GM12864 (cell line): ENCODE data around the gene RNPEPL1.

Experiments
- DNase-seq: peaks from one replicate; pipeline ENCODE4 v3.0.0-alpha.2; 2011; ENCODE audit warnings: low read depth
- H3K4me3 ChIP-seq: 2 replicates; pipeline ENCODE4 v1.5.1; 2011; ENCODE audit warnings: mild to moderate bottlenecking, low read depth, low read length, control low read depth
- TF ChIP-seq, protein P1 (sequence below): IDR thresholded peaks from 2 replicates; pipeline ENCODE4 v1.5.1; 2011; ENCODE audit warnings: low read depth, mild to moderate bottlenecking, moderate library complexity, low read length, control low read depth, inconsistent platforms; ENCODE audit errors: missing control alignments

Gene RNPEPL1

DNA sequence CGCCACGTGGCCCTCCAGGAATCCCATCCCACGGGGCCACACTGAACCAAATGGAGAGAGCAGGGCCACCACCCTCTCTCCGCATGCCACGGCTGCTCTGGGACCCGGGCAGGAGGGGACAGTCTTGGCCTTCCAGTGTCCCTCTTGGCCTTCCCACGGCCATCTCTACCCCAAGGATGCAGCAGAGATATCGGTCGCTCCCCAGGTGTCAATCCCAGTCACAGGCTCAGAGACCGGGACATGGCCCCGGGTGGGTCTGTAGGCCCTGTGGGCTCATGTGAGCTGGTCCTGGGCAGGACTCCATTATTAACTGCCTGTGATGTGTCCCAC is 33.5 kb downstream of the RNPEPL1 start:
- TF ChIP-seq, protein P1, sequence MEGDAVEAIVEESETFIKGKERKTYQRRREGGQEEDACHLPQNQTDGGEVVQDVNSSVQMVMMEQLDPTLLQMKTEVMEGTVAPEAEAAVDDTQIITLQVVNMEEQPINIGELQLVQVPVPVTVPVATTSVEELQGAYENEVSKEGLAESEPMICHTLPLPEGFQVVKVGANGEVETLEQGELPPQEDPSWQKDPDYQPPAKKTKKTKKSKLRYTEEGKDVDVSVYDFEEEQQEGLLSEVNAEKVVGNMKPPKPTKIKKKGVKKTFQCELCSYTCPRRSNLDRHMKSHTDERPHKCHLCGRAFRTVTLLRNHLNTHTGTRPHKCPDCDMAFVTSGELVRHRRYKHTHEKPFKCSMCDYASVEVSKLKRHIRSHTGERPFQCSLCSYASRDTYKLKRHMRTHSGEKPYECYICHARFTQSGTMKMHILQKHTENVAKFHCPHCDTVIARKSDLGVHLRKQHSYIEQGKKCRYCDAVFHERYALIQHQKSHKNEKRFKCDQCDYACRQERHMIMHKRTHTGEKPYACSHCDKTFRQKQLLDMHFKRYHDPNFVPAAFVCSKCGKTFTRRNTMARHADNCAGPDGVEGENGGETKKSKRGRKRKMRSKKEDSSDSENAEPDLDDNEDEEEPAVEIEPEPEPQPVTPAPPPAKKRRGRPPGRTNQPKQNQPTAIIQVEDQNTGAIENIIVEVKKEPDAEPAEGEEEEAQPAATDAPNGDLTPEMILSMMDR: no peak
- no peak for DNase-seq
- H3K4me3 ChIP-seq: no peak overlapping the region

DNA sequence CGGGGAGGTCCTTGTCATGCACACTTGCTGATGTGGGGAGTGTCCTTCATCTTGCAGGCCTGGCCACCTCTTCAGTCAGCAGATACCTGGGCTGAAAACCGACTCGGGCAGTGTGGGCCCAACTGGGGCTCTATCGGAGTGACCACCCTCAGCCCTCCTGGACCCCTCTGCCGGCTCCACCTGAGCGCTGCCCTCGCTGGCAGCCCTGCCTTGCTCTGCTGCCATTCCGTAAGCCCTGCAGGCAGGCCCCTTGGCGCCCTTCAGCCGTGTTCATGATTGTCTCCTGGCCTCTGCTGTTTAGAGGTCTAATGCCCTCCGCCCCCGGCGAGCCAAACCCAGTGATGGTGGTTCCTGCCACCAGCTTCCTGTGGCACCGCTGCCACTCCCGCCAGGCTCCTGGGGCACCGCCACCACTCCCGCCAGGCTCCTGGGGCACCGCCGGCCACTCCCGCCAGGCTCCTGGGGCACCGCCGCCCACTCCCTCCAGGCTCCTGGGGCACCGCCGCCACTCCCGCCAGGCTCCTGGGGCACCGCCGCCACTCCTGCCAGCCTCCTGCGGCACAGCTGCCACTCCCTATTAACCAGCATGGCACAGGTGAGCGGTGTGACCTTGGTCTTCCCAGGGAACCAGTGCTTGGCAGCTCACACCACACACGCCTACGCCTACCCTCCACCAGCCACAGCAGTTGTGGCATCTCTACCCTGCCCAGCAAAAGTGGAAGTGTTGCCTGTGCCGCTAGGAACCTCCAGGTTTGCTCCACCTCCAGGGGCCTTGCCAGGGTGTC is 34.2 kb downstream of the RNPEPL1 start:
- TF ChIP-seq, protein P1: no peak
- H3K4me3 ChIP-seq: no peak overlapping the region
- no peak for DNase-seq

DNA sequence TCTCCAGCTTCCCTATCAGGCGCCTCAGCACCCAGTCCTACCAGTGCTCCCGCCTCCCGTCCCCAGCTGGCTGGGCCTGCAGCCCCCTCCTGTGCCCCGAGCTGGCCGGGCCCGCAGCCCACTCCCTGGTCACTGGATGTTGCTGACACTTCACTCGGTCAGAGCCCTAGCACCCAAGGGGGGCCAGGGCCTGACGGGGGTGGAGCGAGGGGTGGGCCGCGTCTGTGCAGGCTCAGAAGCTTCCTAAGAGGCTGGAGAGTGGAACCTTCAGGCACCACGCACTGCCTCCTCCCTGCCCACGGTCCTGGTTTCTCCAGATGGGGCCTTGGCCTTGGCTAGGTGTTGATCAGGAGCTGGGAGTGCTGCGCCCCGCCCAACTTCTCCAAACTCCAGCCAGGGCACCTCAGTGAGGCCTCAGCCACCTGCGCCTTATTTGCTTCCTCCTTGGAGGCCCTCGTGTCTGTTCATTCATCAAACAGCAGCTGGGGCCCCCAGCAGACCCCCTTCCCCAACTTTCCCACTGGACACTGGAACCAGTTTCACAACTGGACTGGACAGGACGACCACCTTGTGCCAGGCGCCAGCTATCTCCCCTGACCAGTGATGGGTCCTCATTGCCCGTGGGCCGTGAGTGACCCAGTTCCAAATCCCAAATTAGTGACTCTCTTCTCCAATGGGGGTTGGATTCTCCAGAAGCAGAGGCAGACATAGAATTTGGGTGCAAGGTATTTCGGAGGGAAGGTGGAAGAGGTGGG is 35.0 kb downstream of the RNPEPL1 start:
- H3K4me3 ChIP-seq: no peak overlapping the region
- TF ChIP-seq, protein P1: no peak
- no peak for DNase-seq

DNA sequence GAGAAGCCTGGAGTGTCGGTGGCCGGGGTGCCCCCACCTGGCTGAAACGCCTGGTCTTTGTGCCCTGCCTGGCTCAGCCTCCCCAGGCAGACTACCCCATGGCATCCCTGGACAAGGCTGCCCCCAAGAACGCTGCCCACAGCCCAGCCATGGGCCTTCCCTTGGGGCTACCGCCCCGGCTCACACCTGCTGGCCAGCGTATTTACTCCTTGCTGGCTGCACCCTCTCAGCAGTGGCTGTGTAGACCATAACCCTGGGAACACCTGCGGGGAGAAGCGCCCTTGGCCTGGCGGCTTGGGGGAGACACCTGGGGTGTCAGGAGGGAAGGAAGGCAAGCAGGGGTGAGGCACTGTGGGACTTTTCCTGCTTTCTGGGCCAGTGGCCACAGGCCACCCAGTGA is 35.6 kb downstream of the RNPEPL1 start:
- DNase-seq: no peak
- H3K4me3 ChIP-seq: no peak overlapping the region
- TF ChIP-seq, protein P1: no peak

DNA sequence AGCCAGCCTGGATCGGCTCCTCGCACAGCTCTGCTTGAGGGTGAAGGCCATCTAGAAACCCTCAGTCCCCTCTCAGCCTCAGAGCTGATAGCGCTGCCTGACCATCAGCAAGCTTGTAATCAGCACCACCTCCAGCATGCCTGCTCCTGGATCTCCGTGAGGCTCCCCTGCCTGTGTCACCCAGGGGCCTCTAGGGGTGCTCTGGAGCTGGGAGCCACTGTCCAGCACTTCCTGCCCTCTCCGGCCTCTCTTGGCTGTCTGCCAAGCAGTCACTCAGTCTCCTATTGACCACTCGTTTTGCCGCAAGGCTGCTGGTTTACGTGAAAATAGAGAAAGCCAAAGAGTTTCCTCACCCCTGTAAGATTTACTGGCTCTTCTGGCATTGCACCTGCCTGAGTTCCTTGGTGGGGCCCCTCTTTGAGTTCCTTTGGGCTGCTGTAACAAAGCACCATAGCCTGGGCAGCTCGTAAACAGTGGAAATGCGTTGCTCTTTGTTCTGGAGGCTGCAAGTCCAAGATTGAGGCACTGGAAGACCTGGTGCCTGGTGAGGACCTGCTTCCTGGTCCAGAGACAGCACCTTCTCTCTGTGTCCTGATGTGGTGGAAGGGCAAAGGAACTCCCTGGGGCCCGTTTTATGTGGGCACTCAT is 36.1 kb downstream of the RNPEPL1 start:
- DNase-seq: no peak
- no peak overlapping the region for H3K4me3 ChIP-seq
- TF ChIP-seq, protein P1: peak; percentile 59

DNA sequence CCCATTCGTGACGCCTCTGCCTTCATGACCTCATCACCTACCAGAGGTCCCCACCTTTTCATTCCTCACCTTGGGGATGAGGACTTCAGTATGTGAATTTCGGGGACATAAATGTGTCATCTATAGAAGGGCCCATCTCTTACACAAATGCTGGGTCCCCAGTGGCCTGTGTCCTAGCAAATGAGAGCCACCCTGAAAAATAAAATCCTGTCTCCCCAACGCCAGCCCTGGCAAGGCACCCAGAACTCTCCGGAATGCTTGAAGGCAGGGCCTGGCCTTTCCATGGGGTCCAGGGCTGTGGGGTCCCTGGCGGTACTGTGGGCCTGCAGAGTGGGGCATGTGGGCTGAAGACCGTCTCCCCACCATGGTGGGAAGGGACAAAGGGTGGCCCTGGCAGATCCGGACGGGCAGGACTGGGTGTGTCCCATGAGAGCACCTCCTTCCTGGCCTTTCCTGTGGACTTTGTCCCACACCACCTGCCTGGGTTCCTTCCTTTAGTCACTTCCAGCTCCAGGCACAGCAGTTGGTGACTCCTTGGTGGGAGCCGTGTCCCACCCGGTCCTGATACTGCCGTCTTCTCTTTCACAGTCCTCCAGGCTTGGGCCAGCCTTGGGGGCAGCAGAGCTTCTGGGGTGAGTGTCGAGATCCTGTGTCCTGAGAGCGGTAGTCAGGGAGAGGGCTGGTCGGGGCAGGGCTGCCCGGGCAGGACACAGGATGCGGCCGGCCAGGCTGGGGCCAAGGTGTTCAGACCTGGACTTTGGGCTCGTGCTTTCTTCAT is 36.8 kb downstream of the RNPEPL1 start:
- DNase-seq: no peak
- TF ChIP-seq, protein P1: no peak
- H3K4me3 ChIP-seq: no peak overlapping the region
